Activated CD4-positive, CD25-positive, alpha-beta regulatory T cell treated with anti-CD3 and anti-CD28 coated beads, Interleukin-2, amount 50 U/mL, for 72 hours (primary cell): ENCODE results near the gene PGM2.

Experiments
- DNase-seq: peaks from one replicate; pipeline ENCODE4 v3.0.0; 2021

Gene PGM2

GRCh38 chr4:37904824-37905223 is 78.3 kb downstream of the PGM2 start:
- no peak for DNase-seq

GRCh38 chr4:37905533-37906169 is 79.2 kb downstream of the PGM2 start:
- no peak for DNase-seq

- no peak for DNase-seq
Measured at GRCh38 chr4:37908488-37909331, 82.2 kb downstream of the PGM2 start.

- DNase-seq, result no peak
Measured at GRCh38 chr4:37909332-37910090, 83.0 kb downstream of the PGM2 start.

GRCh38 chr4:37910091-37910486 is 83.6 kb downstream of the PGM2 start:
- DNase-seq, result no peak
